C4-2B (cell line): ENCODE results near the gene MPPE1.

ENCODE experiments used
- CTCF ChIP-seq: fragments of 450-650 bp; conservative IDR thresholded peaks from 2 replicates; pipeline ENCODE4 v1.5.1; 2017; ENCODE audit warnings: mild to moderate bottlenecking
- ZFX ChIP-seq: fragments of 450-650 bp; IDR thresholded peaks from 2 replicates; pipeline ENCODE4 v1.6.1; 2017

GRCh38 chr18:11905613-11906012 is 2.5 kb downstream of the MPPE1 start:
- no peak for TF ChIP-seq CTCF
- TF ChIP-seq ZFX, result no peak
